Activated B cell treated with CpG ODN at 0.5 μM for 24 hours (primary cell): ENCODE measurements around the gene ALS2CL. TPM values are rescaled to one million over a fixed set of nuclear protein-coding genes. Genes with fewer than 3 reads are reported as not detected.

Source experiments
- ATAC-seq: fragments of 200-7000 bp; cut with Tn5 transposase; one replicate; pipeline ENCODE4 v1.10.0; 2021; ENCODE audit warnings: low read depth, mild to moderate bottlenecking, moderate library complexity
- CTCF ChIA-PET: fragments of 350-600 bp; sonication (Branson Sonifier 250); formaldehyde crosslinking; loops from one replicate; lab custom pipeline; 2021; ENCODE audit warnings: antibody characterized with exemption; lab: Charles Lee
- POLR2A ChIA-PET: fragments of 350-600 bp; sonication (Branson Sonifier 250); formaldehyde crosslinking; loops from one replicate; lab custom pipeline; 2021; ENCODE audit warnings: antibody characterized with exemption; lab: Charles Lee
- DNase-seq: peaks from one replicate; pipeline ENCODE4 v3.0.0; 2022
- H3K27ac Mint-ChIP-seq: one replicate; pipeline ENCODE4 v1.8.0; 2020; ENCODE audit warnings: mixed read lengths
- H3K27me3 Mint-ChIP-seq: one replicate; pipeline ENCODE4 v1.8.0; 2021; ENCODE audit warnings: mixed read lengths
- H3K36me3 Mint-ChIP-seq: one replicate; pipeline ENCODE4 v1.8.0; 2021; ENCODE audit warnings: low read depth, mixed read lengths
- H3K4me1 Mint-ChIP-seq: one replicate; pipeline ENCODE4 v1.8.0; 2021; ENCODE audit warnings: mixed read lengths
- H3K4me3 Mint-ChIP-seq: one replicate; pipeline ENCODE4 v1.8.0; 2020; ENCODE audit warnings: mild to moderate bottlenecking, mixed read lengths
- H3K9me3 Mint-ChIP-seq: one replicate; pipeline ENCODE4 v1.8.0; 2020; ENCODE audit warnings: mixed read lengths
- CTCF ChIP-seq: fragments of 200-600 bp; IDR thresholded peaks from one replicate; pipeline ENCODE4 v1.8.0; 2022; ENCODE audit warnings: antibody characterized with exemption, mild to moderate bottlenecking
- intact Hi-C: fragments of 100-400 bp; cut with micrococcal nuclease; formaldehyde crosslinking; loops from one replicate; pipeline ENCODE4 v1.15.1; 2024
- total RNA-seq: library from RNA; stranded (reverse); gene quantifications from 2 replicates; pipeline ENCODE4 v1.2.3, GENCODE V29; 2022

Gene ALS2CL
- total RNA-seq, 1 donor from 2014 or later: 1.6 TPM

GRCh38 chr3:46667061-46667621 lies 26.3 kb downstream of the ALS2CL start:
- H3K27ac Mint-ChIP-seq: no peak overlapping the region
- H3K4me3 Mint-ChIP-seq: no peak overlapping the region
- no peak for ATAC-seq
- no peaks in the 10 kb centered on the region for H3K9me3 Mint-ChIP-seq
- DNase-seq: no peak
- intact Hi-C loops: no loop called here
- no peaks in the 10 kb centered on the region for H3K36me3 Mint-ChIP-seq
- H3K4me1 Mint-ChIP-seq: no peaks in the 10 kb centered on the region
- TF ChIP-seq CTCF: no peak
- CTCF ChIA-PET: no interaction called here
- peaks cover 8% of the 10 kb centered on the region for H3K27me3 Mint-ChIP-seq
- POLR2A ChIA-PET: interaction anchor here (0.6 kb wide), 1 partner anchor 934 kb away, joined by 4 read pairs; no protein-coding TSS in a partner anchor

DNA sequence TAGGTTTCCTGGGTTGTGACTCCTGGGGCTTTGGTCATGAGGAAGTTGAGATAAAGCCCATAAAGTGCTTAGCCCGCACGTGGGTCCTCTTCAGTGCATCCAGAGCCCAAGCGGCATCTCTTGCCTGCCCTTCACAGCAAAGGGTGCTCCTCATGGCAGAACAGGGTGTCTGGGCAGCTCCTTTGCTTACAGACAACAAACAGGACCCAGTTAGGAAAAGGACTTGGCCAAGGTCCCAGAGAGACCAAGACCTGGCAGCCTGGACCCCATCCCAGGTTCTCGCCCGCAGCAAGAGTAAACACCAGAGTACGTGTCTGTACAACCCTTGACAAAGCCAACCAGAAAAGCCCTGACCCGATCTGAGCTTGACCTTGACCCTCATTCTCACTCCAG lies 27.0 kb downstream of the ALS2CL start:
- Mint-ChIP-seq H3K4me1 (no peaks in the 10 kb centered on the region), H3K4me3 (no peak overlapping the region), H3K27me3 (peaks cover 14% of the 10 kb centered on the region), H3K27ac (no peak overlapping the region), H3K36me3 (no peaks in the 10 kb centered on the region), H3K9me3 (no peaks in the 10 kb centered on the region)
- DNase-seq (no peak), ATAC-seq (no peak)
- intact Hi-C loops: no loop called here
- no peak for TF ChIP-seq CTCF
- CTCF ChIA-PET: no interaction called here
- POLR2A ChIA-PET: interaction anchor here (0.6 kb wide), 1 partner anchor 935 kb away, joined by 4 read pairs; no protein-coding TSS in a partner anchor

GRCh38 chr3:46665763-46666452 lies 27.6 kb downstream of the ALS2CL start:
- intact Hi-C loops: no loop called here
- Mint-ChIP-seq H3K36me3 (no peaks in the 10 kb centered on the region), H3K4me1 (peaks cover 2% of the 10 kb centered on the region), H3K4me3 (no peak overlapping the region), H3K27me3 (peaks cover 14% of the 10 kb centered on the region), H3K9me3 (no peaks in the 10 kb centered on the region), H3K27ac (no peak overlapping the region)
- no peak for TF ChIP-seq CTCF
- DNase-seq: no peak
- ChIA-PET POLR2A (no interaction called here), CTCF (no interaction called here)
- ATAC-seq: no peak

- POLR2A ChIA-PET: no interaction called here
- Mint-ChIP-seq H3K27me3 (peaks cover 14% of the 10 kb centered on the region), H3K27ac (no peak overlapping the region), H3K4me1 (peaks cover 8% of the 10 kb centered on the region), H3K9me3 (no peaks in the 10 kb centered on the region), H3K36me3 (no peaks in the 10 kb centered on the region), H3K4me3 (no peak overlapping the region)
- CTCF ChIA-PET: no interaction called here
- no peak for TF ChIP-seq CTCF
- DNase-seq (no peak), ATAC-seq (no peak)
- intact Hi-C loops: no loop called here
Observed at GRCh38 chr3:46664971-46665762, 28.3 kb downstream of the ALS2CL start.
